HL-60/S4 (cell line): ENCODE data around the gene LCN10.
"Not testable (repeated sequence)": the region's sequence is repeated elsewhere in the genome, so short reads cannot be mapped to it uniquely, and the experiment has no call there.

Experiments used
- in situ Hi-C: fragments of 300-500 bp; cut with MboI; formaldehyde crosslinking; loops from 2 replicates; pipeline ENCODE4 v1.14.3; 2022; ENCODE audit warnings: low sequenced_read_pairs

The LCN10 gene

DNA sequence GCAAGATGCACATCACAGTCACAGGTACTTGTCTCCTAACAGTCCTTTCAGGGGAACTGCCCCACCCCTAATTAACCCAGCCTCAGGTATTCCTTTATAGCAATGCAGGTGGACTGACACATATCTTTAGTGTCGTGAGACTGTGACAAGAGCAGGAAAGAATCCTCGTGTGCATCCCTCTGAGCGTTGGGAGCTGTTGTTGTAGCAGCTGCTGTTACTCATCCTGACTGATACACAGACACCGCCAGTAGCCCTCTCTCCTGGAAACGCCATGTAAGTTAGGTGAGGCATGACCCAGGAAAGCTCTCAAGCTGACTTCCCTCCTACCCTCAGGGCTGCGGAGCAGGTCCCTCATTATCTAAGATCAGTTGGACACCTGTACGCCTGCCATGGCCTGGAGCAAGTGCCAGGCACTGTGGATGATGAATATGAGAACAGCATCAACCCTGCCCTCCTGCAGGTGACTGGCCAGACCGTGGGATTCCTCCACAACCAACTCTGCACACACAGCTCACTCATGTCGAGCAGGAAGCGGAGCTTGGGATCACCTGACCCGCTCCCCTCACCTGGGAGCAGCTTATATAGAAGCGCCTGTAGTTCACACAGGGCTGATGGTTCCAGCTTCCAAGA lies 31.8 kb upstream of the LCN10 start:
- in situ Hi-C loops: loop anchor here (25.0 kb wide), 2 partner anchors 263 to 438 kb away; partner anchors contain the start of genes ABCA2, FUT7, NDOR1 and NPDC1

GRCh38 chr9:136773386-136774044 lies 30.8 kb upstream of the LCN10 start:
- in situ Hi-C loops: no loop called here

DNA sequence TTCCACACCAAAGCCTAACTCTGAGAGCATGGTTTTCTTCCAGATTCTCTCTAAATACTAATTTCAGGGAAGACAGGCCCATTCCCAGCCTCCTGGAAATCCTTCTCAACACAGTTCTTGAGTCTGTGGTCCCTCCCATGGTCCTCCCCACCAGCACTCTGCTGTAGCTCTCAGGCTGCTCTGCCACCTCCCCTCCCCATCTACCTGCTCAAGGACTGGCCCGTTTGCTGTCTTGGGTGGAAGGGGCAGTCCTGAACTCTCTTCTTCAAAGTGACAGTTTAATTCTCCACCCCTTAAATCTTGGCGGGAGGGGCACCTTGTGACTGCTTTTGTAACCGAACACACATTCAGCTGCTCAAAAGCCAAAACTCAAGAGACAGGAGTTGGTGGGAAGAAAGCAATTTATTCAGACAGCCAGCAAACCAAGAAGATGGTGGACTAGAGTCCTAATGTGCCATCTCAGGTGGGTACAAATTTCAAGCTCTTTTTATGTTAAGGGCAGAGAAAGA lies 29.2 kb upstream of the LCN10 start:
- in situ Hi-C loops: no loop called here

GRCh38 chr9:136769710-136770191 lies 27.0 kb upstream of the LCN10 start:
- in situ Hi-C loops: no loop called here

GRCh38 chr9:136766410-136767120 lies 23.8 kb upstream of the LCN10 start:
- in situ Hi-C loops: not testable (repeated sequence)

GRCh38 chr9:136765745-136766409 lies 23.1 kb upstream of the LCN10 start:
- in situ Hi-C loops: not testable (repeated sequence)

- in situ Hi-C loops: no loop called here
Observed at GRCh38 chr9:136765041-136765440, 22.3 kb upstream of the LCN10 start.

- in situ Hi-C loops: no loop called here
Observed at GRCh38 chr9:136764301-136764891, 21.7 kb upstream of the LCN10 start, which contains the start of gene LCN15. Gene LCN15, minus strand, starts transcription at chr9:136764518. Its CDS starts 30 bp downstream, at chr9:136764488.

GRCh38 chr9:136763649-136764035 lies 20.9 kb upstream of the LCN10 start:
- in situ Hi-C loops: no loop called here

GRCh38 chr9:136762915-136763648 lies 20.3 kb upstream of the LCN10 start:
- in situ Hi-C loops: no loop called here

DNA sequence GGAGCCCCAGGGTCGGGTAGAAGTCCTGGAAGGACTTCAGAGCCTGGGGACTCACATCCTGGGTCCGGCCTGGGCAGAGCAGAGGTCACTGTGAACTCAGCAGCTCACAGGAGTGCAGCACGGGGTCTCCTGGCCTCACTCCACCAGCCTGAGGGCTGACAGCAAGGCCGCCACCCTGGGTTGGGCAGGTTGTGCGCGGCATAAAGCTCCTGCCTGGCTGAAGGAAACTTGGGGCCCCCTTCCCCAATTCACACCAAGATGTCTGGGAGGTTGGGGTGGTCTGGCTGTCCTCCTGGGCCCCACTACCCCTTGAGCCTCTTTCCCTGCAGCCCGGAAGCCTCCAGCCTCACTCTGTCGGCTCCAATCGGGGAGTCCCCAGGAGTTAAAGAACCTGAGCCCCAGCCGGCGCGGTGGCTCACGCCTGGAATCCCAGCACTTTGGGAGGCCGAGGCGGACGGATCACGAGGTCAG lies 19.5 kb upstream of the LCN10 start:
- in situ Hi-C loops: no loop called here

DNA sequence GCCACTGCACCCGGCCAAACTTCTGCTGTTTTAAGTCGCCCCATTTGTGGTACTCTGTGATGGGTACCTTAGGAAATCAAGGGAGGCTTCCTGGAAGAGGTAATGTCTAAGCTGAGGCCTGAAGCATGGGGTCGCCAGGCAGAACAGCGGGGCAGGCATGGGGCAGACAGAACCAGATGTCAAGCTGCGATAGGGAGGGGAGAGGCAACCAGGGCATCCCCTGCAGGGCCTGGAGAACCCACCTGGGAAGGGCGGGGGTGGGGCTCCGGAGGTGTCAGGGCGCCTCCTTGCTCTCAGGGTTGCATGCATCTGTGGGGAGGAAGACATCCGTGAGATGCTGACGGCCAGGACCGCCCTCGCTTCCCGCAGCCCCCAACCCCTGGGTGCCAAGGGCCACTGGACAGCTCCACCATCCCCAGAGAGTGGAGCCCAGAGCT lies 18.8 kb upstream of the LCN10 start:
- in situ Hi-C loops: no loop called here

- in situ Hi-C loops: not testable (repeated sequence)
Observed at GRCh38 chr9:136760834-136761544, 18.2 kb upstream of the LCN10 start.

DNA sequence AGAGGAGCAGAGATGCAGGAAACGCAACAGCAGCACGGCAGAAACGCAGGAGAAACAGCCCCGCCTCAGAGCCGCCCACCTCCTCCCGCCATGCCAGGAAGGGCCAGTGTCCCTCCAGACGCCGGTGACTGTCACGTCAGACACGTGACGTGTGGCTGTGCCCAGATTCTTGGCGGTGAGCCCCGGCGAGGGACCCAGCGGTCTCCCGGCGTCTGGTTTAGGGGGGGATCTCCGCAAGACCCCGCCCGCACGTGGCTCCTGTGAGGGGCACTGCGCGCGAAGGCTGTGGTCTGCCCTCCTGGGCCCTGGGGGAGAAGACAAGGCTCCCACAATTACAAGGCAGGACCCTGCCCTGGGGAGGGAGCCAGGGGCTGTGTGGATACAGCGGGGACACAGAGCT lies 17.7 kb upstream of the LCN10 start:
- in situ Hi-C loops: no loop called here

DNA sequence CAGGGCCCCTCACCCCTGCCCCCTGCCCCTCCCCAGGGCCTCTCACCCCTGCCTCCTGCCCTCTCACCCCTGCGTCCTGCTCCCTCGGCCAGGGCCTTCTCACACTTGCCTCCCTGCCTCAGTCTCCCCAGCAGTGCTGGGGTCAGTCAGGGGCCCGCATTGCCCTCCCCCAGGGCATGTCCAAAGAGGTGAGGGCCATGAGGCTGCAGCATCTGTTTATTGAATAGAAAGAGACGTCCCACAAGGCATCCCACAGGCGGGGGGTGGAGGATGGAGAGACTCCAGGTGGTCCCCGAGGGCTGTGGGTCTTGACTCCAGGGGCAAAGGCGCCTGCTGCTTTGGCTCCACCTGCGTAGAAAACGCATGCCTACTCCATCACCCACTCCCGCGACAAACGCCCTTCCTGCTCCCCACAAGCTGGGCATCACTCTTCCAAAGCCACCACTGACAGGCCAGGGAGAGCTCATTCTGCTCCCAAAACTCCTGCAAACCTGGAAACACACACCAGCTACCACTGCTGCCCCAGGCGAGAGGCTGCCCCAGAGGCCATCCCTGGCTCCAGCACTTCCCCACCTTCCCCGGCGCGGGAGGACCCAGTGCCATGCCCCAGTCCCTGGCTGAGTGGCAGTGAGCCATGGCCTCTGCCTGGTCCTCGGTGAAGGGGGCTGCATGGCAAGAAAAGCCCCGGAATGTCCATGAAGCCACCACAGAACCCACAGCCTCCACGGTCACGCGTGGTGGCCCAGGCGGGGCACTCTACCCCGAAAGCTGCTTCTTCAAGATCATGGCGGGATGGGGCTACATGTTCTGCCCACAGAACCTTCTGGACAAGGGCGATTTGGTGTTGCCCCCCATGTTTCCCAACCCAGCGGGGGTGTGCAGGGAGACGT lies 16.9 kb upstream of the LCN10 start:
- in situ Hi-C loops: no loop called here

DNA sequence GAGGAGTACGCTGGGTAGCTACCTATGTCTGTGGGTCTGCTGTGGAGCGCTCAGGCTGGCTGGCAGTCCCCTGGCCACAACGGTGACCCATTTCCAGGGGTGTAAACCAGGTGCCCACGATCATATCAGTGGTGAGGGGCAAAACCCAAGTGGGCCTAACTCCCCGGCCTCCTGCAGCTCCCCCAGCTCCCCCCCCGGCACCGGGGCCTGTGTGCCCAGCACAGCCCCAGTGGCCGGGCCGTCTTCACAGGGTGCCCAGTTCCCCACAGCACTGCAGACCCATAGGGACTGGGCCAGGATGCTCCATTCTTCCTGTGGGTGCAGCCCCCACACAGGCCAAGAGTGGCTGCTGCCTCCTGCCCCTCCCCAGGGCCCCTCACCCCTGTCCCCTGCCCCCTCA lies 16.3 kb upstream of the LCN10 start:
- in situ Hi-C loops: no loop called here

GRCh38 chr9:136757751-136758140 lies 15.0 kb upstream of the LCN10 start:
- in situ Hi-C loops: no loop called here

- in situ Hi-C loops: no loop called here
Observed at GRCh38 chr9:136757328-136757727, 14.6 kb upstream of the LCN10 start.
